GM12865 (cell line): ENCODE measurements around the gene GPC6.

Experiments
- DNase-seq: peaks from one replicate; pipeline ENCODE4 v3.0.0; 2010; ENCODE audit warnings: low read depth
- H3K4me3 ChIP-seq: 2 replicates; pipeline ENCODE4 v1.5.1; 2011; ENCODE audit warnings: mild to moderate bottlenecking, low read depth, low read length, control low read depth
- TF ChIP-seq, protein P1 (sequence below): IDR thresholded peaks from 2 replicates; pipeline ENCODE4 v1.5.1; 2011; ENCODE audit warnings: low read length, control low read depth, low read depth, inconsistent platforms; ENCODE audit not compliant: insufficient read depth; ENCODE audit errors: missing control alignments

Gene GPC6

DNA sequence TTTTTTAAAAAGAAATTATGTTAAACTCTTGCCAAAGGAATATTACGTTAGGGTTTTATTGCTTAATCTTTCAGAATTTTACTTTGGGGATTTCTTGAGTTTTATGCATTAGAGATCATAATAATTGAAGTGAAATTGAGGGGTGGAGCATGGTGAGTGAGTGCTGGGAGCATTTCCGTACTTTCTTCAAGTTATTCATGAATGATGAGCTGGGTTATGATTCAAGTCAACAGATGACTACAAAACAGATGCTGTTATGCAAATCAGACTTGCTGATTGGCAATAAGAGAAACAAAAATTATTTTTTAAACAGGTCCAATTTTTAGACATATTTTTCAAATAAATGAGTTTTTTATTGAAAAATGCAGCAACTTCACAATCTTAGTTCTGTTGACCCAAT lies 748.6 kb downstream of the GPC6 start:
- DNase-seq: no peak
- H3K4me3 ChIP-seq: no peak overlapping the region
- TF ChIP-seq, protein P1, sequence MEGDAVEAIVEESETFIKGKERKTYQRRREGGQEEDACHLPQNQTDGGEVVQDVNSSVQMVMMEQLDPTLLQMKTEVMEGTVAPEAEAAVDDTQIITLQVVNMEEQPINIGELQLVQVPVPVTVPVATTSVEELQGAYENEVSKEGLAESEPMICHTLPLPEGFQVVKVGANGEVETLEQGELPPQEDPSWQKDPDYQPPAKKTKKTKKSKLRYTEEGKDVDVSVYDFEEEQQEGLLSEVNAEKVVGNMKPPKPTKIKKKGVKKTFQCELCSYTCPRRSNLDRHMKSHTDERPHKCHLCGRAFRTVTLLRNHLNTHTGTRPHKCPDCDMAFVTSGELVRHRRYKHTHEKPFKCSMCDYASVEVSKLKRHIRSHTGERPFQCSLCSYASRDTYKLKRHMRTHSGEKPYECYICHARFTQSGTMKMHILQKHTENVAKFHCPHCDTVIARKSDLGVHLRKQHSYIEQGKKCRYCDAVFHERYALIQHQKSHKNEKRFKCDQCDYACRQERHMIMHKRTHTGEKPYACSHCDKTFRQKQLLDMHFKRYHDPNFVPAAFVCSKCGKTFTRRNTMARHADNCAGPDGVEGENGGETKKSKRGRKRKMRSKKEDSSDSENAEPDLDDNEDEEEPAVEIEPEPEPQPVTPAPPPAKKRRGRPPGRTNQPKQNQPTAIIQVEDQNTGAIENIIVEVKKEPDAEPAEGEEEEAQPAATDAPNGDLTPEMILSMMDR: no peak

DNA sequence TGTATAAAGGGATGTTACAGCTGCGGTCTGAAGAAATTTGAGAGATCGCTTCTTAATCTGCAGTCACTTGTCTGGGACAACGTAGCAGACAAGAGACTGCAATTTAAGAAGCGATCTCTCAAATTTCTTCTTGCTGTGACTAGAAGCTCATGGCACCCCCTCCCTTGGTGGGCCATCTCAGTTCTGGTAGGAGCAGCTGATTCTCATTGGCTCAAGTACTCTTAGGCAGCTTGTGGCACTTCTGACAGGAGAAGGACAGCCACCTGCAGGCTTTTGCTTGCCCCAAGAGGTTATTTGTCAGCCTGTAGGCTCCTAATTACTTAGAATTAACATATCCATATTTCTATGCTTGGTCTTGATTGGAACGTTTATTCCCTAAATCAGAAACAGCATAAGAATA lies 749.9 kb downstream of the GPC6 start:
- TF ChIP-seq, protein P1: no peak
- no peak for DNase-seq
- H3K4me3 ChIP-seq: no peak overlapping the region

DNA sequence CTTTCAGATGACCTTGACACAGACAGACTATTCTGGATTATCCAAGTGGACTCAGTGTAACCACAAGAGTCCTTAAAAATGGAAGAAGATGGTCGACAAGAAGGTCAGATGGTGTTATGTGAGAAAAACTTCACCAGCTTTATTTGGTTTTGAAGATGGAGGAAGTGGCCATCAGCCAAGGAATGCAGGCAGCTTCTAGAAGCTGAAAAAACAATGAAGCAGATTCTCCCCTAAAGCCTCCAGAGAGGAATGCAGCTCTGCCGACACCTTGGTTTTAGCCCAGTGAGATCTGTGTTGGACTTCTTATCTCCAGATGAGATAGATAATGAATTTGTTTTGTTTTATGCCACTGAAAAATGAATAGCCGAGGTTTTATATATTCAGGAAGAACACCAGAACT lies 751.4 kb downstream of the GPC6 start:
- DNase-seq: no peak
- no peak overlapping the region for H3K4me3 ChIP-seq
- TF ChIP-seq, protein P1: no peak

DNA sequence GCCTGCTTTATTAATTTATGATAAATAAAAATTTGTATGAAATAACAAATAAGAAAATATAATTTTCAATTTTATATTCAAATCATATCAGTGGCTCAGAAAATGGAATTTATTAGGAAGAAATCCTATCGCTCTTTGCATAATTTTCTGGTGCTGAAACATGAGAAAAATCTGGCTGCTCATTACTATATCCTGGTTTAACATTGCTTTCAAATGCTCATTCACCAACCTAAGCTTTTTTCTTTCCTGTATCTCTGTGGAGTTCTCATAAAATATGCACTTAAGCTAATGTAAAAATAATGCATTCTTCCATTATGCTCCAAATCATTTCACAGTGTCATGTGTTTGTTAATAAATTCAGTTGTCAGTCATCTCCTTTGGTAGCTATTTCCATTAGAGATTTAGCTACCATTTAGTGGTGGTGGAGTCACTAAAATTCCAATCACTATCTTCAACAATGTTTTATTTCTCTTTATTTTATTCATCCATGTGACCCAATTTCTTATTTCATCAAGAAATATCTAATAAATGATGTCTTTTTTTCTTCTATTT lies 754.9 kb downstream of the GPC6 start:
- no peak for DNase-seq
- H3K4me3 ChIP-seq: no peak overlapping the region
- TF ChIP-seq, protein P1: no peak

DNA sequence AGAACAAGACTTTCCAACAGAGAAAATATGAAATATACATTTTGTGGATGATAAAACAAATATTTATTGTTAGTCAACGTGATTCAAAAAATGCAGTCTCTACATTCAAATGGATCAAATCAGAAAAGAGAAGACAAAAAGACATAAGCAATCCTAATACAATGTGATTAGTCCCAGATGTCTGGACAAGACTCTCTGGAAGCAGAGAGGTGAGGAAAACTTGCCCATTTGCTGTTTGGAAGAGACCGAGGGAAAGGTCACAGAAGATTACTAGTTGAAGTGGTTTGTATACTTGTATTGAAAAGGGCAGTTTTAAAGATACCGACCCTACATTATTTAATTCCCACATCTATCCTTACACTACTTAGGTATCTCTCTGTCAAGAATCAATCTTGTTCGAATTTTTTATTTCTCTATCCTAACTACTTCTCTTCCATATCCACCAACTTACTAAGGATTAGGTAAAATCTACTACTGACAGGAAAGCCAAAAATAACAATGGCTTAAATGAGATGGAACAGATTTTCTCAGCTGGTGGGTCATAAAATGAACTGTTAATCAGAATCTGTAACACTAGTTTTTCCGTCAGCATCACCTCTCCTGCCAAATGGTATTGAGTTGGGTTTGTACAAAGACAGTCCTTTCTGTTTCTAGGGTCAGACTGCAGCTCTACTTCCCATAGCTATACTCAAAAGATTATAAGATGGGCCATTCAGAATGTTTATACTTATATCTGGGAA lies 755.7 kb downstream of the GPC6 start:
- no peak overlapping the region for H3K4me3 ChIP-seq
- TF ChIP-seq, protein P1: no peak
- no peak for DNase-seq

DNA sequence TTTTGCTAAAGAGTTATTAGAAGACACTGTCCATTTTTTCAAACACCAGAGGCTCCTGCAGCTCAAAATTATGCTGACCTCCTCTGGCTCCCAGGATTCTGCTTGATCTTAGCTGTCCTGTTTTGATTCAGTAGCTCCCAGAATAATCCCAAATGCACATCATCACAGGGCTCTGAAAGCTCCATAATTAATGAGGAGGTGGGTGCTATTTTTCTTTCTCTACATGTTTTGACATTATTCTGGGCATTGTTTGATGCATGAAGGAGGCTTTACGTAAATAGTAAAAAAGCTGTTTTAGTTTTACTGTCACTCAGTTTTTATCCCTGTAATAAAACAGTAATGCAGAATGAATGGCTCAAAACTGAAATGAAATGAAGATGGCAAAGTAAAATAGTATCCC lies 757.4 kb downstream of the GPC6 start:
- TF ChIP-seq, protein P1: no peak
- DNase-seq: no peak
- no peak overlapping the region for H3K4me3 ChIP-seq

DNA sequence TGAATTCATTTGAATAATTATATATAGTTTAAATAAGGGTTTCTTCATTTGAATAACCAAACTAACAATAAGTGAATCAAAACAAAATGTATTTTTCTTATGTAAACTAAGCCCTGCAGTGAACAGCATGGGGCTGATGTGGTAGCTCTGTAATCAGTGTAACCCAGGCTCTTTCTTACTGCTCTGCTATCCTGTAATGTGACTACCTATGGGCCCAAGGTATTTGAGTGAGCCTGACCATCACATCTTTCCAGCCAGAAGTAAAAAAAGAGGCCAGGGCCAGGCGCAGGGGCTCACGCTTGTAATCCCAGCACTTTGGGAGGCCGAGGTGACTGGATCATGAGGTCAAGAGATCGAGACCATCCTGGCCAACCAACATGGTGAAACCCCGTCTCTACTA lies 758.3 kb downstream of the GPC6 start:
- no peak overlapping the region for H3K4me3 ChIP-seq
- TF ChIP-seq, protein P1: no peak
- DNase-seq: no peak
